HG02763 (cell line): Measurements from ENCODE around the gene GRIN3B.

Source experiments
- ATAC-seq: cut with Tn5 transposase; IDR thresholded peaks from one replicate; pipeline ENCODE4 v1.9.1; 2021; ENCODE audit warnings: mild to moderate bottlenecking, moderate library complexity; ENCODE audit not compliant: unreplicated experiment

Gene GRIN3B

DNA sequence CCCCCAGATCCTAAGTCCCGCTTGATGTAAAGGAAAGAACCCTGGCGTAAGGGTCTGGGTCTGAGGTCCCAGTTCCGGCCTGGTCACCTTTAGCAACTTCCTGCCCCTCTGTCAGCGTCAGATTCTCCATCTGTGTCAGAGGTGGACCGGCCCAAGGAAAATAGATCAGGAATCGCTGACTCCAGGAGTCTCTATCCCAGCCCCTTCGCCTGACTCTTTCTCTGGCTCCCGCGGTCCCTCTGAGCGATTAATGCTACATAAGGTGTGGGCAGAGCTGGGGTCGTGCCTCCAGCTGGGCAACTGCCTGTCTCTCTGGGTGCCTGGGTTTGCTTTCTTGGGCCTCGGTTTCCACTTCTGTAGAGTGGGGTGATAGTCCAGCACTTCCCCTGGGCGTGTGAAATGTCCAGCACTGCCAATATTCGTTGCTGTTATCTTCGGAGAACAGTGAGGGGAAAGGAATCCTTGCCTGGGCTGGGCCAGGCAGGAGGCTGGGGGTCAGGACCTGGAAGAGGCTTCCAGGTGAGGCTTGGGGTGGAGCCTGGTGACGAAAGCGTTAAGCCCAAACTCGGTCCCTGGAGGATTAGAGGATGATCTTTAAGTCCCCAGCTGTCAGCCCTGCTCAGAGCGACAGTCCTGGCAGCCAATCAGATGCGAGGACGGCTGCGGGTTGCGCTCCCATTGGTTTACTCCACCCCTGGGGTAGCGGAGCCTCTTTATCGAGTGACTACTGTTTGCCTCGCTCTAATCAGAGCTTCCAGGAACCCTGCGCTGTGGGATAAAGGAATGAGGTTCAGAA, 40.5 kb downstream of the GRIN3B start:
- ATAC-seq, result peak; percentile 43

DNA sequence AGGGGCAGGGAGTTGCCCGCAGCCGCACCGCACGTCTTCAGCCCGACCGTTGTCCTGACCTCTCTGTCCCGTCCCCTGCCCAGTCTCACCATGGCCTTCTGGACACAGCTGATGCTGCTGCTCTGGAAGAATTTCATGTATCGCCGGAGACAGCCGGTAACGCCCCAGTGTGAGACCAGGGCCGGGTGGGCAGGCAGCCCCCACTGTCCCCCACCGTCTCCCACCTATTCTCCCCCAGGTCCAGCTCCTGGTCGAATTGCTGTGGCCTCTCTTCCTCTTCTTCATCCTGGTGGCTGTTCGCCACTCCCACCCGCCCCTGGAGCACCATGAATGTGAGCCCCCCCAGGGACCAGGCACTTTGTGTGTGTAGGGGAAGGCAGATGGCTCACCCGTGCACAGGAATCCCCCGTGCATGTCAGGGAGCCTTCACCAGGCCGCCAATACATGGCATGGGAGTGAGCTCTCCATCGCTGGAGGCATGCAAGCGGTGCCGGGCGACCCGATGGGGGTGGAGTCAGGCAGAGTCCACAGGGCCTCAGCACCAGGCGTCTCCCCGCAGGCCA, 41.1 kb downstream of the GRIN3B start:
- ATAC-seq, result no peak

DNA sequence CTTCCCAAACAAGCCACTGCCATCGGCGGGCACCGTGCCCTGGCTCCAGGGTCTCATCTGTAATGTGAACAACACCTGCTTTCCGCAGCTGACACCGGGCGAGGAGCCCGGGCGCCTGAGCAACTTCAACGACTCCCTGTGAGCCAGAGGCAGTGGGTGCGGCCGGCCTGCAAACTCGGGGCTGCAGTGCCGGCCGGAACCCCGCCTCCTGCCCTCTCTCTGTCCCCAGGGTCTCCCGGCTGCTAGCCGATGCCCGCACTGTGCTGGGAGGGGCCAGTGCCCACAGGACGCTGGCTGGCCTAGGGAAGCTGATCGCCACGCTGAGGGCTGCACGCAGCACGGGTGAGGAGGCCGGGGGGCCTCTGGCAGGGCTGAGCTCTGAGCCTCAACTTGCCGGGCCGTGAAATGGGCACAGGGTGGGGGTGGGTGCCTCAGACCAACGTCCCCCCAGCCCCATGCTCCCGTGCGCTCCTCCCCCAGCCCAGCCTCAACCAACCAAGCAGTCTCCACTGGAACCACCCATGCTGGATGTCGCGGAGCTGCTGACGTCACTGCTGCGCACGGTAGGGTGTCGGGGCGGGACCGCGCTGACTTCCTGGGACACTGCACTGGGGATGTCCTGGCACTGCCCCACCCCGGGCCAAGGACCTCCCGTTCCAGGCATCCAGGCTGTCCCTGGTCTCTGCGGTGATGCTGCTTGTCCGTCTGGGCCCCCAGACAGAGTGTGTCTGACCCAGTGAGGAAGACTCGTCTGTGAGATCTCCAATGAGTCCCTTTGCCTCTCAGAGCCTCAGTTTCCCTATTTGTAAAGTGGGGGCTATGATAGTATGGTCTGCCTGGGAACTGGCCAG, 41.8 kb downstream of the GRIN3B start:
- ATAC-seq, result no peak

DNA sequence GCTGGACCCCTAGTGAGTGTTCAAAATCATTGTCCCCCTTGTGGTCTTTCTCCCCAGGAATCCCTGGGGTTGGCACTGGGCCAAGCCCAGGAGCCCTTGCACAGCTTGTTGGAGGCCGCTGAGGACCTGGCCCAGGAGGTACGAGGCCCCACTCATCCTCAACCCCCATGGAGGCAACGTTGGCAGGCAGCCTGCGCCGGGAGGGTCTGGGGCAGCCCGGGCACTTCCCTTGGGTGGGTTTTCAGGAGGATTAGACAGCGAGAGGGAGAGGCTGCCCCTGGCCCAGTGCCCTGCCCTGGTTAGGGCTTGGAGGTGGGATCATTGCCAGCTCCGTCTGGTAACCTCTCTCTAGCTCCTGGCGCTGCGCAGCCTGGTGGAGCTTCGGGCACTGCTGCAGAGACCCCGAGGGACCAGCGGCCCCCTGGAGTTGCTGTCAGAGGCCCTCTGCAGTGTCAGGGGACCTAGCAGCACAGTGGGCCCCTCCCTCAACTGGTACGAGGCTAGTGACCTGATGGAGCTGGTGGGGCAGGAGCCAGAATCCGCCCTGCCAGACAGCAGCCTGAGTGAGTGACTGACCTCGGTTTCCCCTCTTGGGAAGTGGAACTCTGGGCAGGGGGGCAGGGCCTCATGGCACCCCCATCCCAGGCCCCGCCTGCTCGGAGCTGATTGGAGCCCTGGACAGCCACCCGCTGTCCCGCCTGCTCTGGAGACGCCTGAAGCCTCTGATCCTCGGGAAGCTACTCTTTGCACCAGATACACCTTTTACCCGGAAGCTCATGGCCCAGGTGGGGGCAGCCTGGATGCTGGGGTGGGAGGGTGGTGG, 42.7 kb downstream of the GRIN3B start:
- ATAC-seq, result no peak

DNA sequence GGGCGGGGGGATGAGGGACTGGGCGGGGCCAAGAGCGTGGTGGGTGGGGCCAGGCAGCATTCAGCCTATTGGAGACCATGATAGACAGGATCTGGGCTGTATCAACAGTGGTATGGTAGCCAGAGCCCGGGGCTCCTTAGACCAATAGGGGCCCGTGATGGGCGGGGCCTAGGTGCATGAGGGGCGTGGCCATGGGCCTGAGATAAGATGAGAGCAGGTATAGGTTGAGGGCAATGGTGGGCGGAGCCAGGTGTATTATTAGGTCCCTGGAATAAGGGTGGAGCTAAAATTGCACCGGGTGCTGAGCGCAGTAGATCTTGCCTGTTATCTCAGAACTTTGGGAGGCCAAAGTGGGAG, 45.0 kb downstream of the GRIN3B start:
- ATAC-seq, result no peak

DNA sequence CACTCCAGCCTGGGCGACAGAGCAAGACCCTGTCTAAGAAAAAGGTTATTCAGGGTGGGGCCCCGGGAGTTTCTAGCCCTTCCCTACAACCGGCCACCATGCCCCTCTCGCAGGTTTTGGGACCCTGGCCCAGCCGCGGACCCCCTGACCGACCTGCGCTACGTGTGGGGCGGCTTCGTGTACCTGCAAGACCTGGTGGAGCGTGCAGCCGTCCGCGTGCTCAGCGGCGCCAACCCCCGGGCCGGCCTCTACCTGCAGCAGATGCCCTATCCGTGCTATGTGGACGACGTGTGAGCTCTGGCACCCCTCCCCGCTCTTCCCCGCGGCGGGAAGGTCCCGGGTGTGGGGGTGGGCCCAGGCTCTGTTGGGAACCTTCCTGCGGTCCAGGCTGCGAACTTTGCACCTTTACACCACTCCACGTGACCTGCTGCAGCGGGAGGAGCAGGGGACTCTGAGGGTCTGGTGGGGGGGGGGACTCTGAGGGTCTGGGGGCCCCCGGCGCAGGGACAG, 46.0 kb downstream of the GRIN3B start:
- ATAC-seq, result no peak

DNA sequence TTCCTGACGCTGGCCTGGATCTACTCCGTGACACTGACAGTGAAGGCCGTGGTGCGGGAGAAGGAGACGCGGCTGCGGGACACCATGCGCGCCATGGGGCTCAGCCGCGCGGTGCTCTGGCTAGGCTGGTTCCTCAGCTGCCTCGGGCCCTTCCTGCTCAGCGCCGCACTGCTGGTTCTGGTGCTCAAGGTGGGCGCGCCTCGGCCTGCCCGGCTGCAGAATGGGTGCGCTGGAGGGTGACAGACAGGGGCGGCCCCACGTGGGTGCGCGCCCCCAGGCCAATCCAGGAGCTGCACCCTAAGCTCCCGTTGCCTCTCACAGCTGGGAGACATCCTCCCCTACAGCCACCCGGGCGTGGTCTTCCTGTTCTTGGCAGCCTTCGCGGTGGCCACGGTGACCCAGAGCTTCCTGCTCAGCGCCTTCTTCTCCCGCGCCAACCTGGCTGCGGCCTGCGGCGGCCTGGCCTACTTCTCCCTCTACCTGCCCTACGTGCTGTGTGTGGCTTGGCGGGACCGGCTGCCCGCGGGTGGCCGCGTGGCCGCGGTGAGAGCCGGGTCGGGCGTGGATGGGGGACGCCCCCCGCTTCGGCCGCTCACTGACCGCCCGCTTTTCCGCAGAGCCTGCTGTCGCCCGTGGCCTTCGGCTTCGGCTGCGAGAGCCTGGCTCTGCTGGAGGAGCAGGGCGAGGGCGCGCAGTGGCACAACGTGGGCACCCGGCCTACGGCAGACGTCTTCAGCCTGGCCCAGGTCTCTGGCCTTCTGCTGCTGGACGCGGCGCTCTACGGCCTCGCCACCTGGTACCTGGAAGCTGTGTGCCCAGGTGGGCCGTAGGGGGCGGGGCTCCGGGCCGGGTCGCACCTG, 46.8 kb downstream of the GRIN3B start:
- ATAC-seq, result no peak

DNA sequence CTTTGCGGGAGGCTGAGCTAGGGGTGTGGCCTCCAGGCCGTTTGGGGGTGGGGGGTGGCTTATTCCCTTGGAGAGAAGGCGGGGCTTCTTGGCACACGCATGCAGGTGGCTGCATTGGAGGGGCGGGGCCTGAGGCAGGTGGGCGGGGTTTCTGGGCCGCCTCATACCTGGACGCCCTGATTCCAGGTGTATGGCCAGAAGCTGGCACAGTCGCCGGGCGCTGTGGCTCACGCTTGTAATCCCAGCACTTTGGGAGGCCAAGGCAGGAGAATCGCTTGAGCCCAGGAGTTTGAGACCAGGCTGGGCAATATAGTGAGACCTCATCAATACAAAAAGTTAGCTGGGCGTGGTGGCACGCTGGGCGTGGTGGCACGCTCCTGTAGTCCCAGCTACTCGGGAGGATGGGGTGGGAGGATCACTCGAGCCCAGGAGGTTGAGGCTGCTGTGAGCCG, 47.5 kb downstream of the GRIN3B start:
- ATAC-seq, result no peak

DNA sequence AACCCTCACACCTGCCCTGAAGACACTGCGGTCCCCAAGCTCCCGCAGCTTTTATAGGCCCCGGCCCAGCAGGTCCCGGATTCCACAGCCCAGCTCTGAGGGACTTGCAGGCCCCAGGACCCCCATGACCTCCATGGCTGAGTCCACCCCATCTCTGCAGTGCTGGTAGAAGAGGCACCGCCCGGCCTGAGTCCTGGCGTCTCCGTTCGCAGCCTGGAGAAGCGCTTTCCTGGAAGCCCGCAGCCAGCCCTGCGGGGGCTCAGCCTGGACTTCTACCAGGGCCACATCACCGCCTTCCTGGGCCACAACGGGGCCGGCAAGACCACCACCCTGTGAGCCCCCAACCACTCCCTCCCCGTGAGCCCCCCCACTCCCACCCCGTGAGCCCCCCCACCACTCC, 48.9 kb downstream of the GRIN3B start:
- ATAC-seq, result no peak

DNA sequence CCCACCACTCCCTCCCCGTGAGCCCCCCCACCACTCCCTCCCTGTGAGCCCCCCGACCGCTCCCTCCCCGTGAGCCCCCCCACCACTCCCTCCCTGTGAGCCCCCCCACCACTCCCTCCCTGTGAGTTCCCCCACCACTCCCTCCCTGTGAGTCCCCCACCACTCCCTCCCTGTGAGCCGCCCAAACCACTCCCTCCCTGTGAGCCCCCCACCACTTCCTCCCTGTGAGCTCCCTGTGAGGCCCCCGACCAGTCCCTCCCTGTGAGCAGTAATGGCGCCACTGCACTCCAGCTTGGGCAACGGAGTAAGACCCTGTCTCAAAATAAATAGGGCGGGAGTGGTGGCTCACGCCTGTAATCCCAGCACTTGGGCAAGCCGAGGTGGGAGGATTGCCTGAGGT, 49.6 kb downstream of the GRIN3B start:
- no peak for ATAC-seq

DNA sequence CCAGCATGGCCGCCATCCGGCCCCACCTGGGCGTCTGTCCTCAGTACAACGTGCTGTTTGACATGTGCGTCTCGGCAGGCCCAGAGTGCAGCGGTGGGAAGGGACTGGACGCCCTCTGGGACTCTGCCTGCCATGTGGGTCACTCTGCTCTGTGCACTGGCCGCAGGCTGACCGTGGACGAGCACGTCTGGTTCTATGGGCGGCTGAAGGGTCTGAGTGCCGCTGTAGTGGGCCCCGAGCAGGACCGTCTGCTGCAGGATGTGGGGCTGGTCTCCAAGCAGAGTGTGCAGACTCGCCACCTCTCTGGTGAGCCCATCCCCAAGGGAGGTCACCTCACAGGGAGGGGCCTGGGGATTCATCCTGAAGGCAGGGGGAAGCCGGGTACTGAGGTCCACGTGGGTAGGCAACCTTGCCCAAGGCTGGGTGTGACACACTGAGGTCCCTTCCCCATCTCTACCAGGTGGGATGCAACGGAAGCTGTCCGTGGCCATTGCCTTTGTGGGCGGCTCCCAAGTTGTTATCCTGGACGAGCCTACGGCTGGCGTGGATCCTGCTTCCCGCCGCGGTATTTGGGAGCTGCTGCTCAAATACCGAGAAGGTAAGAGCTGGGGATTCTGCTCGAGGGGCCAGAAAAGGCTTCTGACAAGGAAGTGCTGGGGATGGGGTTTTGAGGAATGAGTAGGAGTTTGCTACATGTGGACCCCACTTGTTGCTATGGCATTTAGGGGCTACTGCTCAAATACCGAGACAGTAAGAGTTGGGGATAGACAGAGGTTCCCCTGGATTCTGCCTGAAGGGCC, 51.0 kb downstream of the GRIN3B start:
- no peak for ATAC-seq

DNA sequence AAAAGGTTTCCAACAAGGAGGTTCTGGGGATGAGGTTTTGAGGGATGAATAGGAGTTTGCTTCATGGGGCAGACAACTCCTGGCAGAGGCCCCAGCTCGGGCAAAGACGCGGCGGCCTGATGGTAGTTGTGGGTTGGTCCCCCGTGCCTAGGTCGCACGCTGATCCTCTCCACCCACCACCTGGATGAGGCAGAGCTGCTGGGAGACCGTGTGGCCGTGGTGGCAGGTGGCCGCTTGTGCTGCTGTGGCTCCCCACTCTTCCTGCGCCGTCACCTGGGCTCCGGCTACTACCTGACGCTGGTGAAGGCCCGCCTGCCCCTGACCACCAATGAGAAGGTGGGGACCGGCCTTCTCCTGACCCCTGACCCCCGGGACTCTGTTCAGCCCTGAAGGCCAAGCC, 51.6 kb downstream of the GRIN3B start:
- ATAC-seq, result no peak

DNA sequence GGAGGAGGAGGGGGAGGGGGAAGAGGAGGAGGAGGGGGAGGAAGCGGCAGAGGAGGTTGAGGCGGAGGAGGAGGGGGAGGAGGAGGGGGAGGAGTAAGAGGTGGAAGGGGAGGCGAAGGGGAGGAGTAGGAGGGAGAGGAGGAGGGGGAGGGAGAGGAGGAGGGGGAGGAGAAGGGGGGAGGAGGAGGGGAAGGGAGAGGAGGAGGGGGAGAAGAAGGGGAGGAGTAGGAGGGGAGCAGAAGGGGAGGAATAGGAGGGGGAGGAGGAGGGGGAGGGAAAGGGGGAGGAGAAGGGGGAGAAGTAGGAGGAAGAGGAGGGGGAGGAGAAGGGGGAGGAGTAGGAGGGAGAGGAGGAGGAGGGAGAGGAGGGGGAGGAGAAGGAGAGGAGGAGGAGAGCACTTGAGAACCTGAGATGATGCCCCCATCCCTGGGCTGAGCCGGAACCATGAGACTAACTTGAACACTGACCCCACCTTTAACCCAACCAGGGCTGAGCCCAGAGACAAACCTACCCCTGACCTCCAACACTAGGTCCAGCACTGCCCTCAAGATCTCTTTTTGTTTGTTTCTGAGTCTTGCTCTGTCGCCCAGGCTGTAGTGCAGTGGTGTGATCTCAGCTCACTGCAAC, 52.2 kb downstream of the GRIN3B start:
- ATAC-seq, result no peak

DNA sequence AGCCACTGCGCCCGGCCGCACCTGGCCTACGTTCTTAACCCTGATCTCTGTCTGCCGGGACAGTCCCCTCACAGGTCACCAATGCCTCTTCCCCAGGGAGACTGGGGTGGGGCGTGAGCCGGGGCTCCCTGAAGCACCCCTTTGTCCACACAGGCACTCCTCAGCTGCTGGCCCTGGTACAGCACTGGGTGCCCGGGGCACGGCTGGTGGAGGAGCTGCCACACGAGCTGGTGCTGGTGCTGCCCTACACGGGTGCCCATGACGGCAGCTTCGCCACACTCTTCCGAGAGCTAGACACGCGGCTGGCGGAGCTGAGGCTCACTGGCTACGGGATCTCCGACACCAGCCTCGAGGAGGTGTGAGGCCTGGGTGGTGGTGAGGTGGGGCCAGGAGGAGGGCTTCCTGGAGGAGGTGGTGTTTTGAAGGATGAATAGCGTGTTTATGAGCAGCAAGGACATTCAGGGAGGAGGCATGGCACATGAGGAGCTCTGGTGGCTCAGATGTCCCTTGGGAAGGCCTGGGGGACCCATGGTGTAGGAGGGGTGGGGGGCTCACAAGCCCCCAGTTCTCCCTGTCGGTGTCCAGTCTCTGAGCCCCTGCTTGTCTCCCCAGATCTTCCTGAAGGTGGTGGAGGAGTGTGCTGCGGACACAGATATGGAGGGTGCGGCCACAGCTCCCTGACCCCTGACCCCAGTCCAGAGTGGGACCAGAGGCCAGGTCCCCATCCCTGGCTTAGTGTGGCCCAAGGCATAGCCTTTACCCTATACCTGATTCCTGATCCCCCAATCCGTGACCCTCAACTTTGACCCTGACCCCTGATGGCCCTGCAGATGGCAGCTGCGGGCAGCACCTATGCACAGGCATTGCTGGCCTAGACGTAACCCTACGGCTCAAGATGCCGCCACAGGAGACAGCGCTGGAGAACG, 53.2 kb downstream of the GRIN3B start:
- ATAC-seq, result no peak

DNA sequence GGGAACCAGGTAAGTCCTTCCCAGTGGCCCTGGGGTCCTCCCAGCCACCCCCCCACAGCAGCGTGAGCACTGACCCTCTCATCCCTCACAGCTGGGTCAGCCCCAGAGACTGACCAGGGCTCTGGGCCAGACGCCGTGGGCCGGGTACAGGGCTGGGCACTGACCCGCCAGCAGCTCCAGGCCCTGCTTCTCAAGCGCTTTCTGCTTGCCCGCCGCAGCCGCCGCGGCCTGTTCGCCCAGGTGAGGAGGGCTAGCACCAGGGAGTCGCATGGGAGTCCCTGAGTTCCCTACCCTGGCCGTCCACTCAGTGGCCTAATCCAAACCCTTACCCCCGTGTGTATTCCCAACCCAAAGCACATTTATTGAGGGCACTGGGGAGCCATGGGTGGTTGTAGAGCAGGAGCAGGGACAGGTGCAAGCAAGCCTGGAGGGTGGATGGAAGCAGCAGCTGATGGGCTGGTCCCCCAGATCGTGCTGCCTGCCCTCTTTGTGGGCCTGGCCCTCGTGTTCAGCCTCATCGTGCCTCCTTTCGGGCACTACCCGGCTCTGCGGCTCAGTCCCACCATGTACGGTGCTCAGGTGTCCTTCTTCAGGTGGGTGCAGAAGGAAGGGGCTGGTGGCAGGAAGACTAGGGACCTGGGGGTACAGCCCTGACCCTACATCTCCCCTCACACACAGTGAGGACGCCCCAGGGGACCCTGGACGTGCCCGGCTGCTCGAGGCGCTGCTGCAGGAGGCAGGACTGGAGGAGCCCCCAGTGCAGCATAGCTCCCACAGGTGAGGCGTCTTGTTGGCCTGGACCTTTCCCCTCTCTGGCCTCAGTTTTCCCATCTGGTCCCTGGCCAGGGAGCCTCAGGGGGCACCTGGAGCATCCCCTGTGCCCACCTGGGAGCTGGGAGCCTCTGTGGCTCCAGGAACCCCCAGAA, 54.1 kb downstream of the GRIN3B start:
- no peak for ATAC-seq

DNA sequence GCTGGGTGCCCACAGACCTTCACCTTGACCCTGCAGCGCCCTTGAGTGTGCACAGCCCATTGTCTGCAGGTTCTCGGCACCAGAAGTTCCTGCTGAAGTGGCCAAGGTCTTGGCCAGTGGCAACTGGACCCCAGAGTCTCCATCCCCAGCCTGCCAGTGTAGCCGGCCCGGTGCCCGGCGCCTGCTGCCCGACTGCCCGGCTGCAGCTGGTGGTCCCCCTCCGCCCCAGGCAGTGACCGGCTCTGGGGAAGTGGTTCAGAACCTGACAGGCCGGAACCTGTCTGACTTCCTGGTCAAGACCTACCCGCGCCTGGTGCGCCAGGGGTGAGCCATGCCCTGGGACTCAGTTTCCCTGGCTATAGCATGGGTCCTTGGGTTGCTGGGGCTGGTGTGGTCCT, 54.8 kb downstream of the GRIN3B start:
- ATAC-seq, result no peak
